ENCODE data around the gene ZNF333. TPM values are rescaled to one million over a fixed set of nuclear protein-coding genes. Genes with fewer than 3 reads are reported as not detected.

Gene ZNF333
- total and polyA plus RNA-seq, 4 donors = 10.7 to 28.1 (median 16.6) TPM

DNA sequence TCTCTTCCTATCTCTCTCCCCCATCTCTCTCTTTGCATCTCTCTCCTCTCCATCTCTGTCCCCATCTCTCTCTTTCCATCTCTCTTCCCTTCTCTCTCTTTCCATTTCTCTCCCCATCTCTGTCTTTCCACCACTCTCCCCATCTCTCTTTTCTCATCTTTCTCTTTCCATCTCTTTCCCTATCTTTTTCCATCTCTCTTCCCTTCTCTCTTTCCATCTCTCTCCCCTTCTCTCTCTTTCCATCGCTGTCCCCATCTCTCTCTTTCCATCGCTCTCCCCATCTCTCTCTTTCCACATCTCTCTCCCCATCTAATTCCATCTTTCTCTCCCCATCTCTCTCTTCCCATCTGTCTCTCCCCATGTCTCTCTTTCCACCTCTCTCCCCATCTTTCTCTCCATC, 39.7 kb upstream of the ZNF333 start:
- H3K27ac ChIP-seq (ENCODE audit: low read depth in 1 of 2, low read length in 1 of 2) = no peak overlapping the region
- WGBS, 2 donors = 67 to 87% methylated on average over 2 of the region's 2 CpGs
- no peaks in the 10 kb centered on the region for H3K27me3 ChIP-seq (ENCODE audit: control insufficient read depth in 3 of 3, insufficient read depth in 3 of 3, low read length in 2 of 3)
- ATAC-seq (ENCODE audit: insufficient read depth, low FRiP score) = no peak
- TF ChIP-seq, protein P1, sequence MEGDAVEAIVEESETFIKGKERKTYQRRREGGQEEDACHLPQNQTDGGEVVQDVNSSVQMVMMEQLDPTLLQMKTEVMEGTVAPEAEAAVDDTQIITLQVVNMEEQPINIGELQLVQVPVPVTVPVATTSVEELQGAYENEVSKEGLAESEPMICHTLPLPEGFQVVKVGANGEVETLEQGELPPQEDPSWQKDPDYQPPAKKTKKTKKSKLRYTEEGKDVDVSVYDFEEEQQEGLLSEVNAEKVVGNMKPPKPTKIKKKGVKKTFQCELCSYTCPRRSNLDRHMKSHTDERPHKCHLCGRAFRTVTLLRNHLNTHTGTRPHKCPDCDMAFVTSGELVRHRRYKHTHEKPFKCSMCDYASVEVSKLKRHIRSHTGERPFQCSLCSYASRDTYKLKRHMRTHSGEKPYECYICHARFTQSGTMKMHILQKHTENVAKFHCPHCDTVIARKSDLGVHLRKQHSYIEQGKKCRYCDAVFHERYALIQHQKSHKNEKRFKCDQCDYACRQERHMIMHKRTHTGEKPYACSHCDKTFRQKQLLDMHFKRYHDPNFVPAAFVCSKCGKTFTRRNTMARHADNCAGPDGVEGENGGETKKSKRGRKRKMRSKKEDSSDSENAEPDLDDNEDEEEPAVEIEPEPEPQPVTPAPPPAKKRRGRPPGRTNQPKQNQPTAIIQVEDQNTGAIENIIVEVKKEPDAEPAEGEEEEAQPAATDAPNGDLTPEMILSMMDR (IDR thresholded peaks at IDR 0.05; ENCODE audit: control extremely low read depth, extremely low read depth) = no peak
- no peaks in the 10 kb centered on the region for H3K36me3 ChIP-seq (ENCODE audit: control insufficient read depth in 4 of 4, insufficient read depth in 4 of 4, low read length in 4 of 4)
- H3K4me1 ChIP-seq (ENCODE audit: control insufficient read depth in 5 of 5, insufficient read depth in 5 of 5, low read length in 5 of 5) = no peaks in the 10 kb centered on the region
- H3K4me3 ChIP-seq = no peak overlapping the region
- H3K9me3 ChIP-seq (ENCODE audit: control insufficient read depth in 4 of 4, insufficient read depth in 3 of 4, low read length in 3 of 4) = no peaks in the 10 kb centered on the region
- H3K9ac ChIP-seq (ENCODE audit: insufficient read depth in 1 of 2, low read length in 2 of 2) = no peak overlapping the region
- DNase-seq = no peak

DNA sequence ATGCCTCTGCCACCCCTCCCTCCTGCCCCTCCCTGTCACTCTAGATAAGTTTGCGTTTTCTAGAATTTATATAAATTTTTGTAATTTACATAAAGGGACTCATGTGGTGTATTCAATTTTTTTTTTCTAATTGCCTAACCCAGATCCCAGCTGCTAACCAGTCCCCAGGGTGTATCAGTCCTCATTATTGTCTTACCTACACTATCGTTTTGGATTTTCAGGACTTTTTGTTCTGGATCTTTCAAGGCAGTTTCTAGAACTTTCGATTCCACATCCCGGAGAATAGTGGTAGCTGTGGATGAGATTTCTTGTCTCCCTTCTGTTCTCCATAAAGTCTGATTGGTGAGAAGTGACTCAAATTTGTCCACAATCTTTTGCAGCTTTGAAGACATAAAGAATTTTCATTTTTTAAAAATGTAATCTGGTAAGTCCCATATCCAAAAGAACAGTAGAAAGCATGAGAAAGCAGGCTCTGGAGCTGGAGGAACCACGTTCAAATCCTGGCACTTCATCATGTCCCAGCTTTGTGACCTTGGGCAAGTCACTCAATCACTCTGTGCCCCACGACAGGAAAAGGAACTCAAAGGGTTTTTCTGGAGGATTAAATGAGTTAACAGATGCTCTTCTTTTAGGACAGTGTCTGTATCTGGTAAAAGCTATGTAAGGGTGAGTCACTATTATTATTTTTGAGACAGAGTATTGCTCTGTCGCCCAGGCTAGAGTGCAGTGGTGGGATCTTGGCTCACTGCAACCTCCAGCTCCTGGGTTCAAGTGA, 34.9 kb upstream of the ZNF333 start:
- DNase-seq (no peak), ATAC-seq (ENCODE audit: insufficient read depth, low FRiP score) (no peak)
- Histone ChIP-seq H3K36me3 (ENCODE audit: control insufficient read depth in 4 of 4, insufficient read depth in 4 of 4, low read length in 4 of 4) (no peaks in the 10 kb centered on the region), H3K4me1 (ENCODE audit: control insufficient read depth in 5 of 5, insufficient read depth in 5 of 5, low read length in 5 of 5) (no peaks in the 10 kb centered on the region), H3K9ac (ENCODE audit: insufficient read depth in 1 of 2, low read length in 2 of 2) (no peak overlapping the region), H3K27me3 (ENCODE audit: control insufficient read depth in 3 of 3, insufficient read depth in 3 of 3, low read length in 2 of 3) (no peaks in the 10 kb centered on the region), H3K9me3 (ENCODE audit: control insufficient read depth in 4 of 4, insufficient read depth in 3 of 4, low read length in 3 of 4) (no peaks in the 10 kb centered on the region), H3K4me3 (no peak overlapping the region), H3K27ac (ENCODE audit: low read depth in 1 of 2, low read length in 1 of 2) (no peak overlapping the region)
- TF ChIP-seq, protein P1 (IDR thresholded peaks at IDR 0.05; ENCODE audit: control extremely low read depth, extremely low read depth) = no peak
- WGBS, 2 donors = 73 to 78% methylated on average over 7 of the region's 7 CpGs

DNA sequence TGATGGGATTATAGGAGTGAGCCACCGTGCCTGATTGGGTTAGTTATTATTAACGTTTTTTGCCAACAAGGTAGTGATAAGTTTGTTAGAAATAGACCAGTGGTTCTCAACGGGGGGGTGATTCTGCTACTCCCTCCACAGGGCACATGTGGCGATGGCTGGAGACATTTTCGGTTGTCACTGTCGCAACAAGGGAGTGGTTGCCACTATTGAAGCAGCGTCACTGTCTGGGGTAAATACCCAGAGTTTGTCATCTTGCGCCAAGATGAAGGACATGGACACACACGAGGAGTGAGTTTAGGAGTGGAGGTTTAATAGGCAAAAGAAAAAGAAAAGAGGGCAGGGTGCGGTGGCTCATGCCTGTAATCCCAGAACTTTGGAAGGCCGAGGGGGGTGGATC, 34.1 kb upstream of the ZNF333 start:
- TF ChIP-seq, protein P1 (IDR thresholded peaks at IDR 0.05; ENCODE audit: control extremely low read depth, extremely low read depth) = no peak
- whole genome bisulfite sequencing, 2 donors = 73 to 75% methylated on average over 11 of the region's 11 CpGs
- DNase-seq = no peak
- ATAC-seq (ENCODE audit: insufficient read depth, low FRiP score) = no peak
- no peaks in the 10 kb centered on the region for H3K36me3 ChIP-seq (ENCODE audit: control insufficient read depth in 4 of 4, insufficient read depth in 4 of 4, low read length in 4 of 4)
- H3K27me3 ChIP-seq (ENCODE audit: control insufficient read depth in 3 of 3, insufficient read depth in 3 of 3, low read length in 2 of 3) = no peaks in the 10 kb centered on the region
- H3K27ac ChIP-seq (ENCODE audit: low read depth in 1 of 2, low read length in 1 of 2) = no peak overlapping the region
- no peak overlapping the region for H3K4me3 ChIP-seq
- H3K4me1 ChIP-seq (ENCODE audit: control insufficient read depth in 5 of 5, insufficient read depth in 5 of 5, low read length in 5 of 5) = no peaks in the 10 kb centered on the region
- no peak overlapping the region for H3K9ac ChIP-seq (ENCODE audit: insufficient read depth in 1 of 2, low read length in 2 of 2)
- H3K9me3 ChIP-seq (ENCODE audit: control insufficient read depth in 4 of 4, insufficient read depth in 3 of 4, low read length in 3 of 4) = no peaks in the 10 kb centered on the region

Measured in lung (tissue), 12 donors.